LNCaP clone FGC (cell line): ENCODE data around the gene RAP1GAP2.
"Not testable (repeated sequence)": the region's sequence is repeated elsewhere in the genome, so short reads cannot be mapped to it uniquely, and the experiment has no call there.

ENCODE experiments used
- DNase-seq: peaks from one replicate; pipeline ENCODE4 v3.0.0-alpha.2; 2011; ENCODE audit warnings: low read depth
- H3K4me3 ChIP-seq: 2 replicates; pipeline ENCODE4 v1.5.1; 2011; ENCODE audit warnings: mild to moderate bottlenecking, low read depth, low read length, control low read depth
- CTCF ChIP-seq: IDR thresholded peaks from 2 replicates; pipeline ENCODE4 v1.5.1; 2012; ENCODE audit warnings: mild to moderate bottlenecking; ENCODE audit not compliant: control insufficient read depth, insufficient read depth; ENCODE audit errors: extremely low read depth

Gene RAP1GAP2

GRCh38 chr17:2995377-2995776, 199.1 kb downstream of the RAP1GAP2 start:
- peak overlapping the region; percentile 8; the same call in 1 of the 2 replicates for H3K4me3 ChIP-seq
- TF ChIP-seq CTCF, result no peak
- no peak for DNase-seq

- TF ChIP-seq CTCF, result no peak
- peak; percentile 81 for DNase-seq
- H3K4me3 ChIP-seq, result no peak overlapping the region
Observed at GRCh38 chr17:2995886-2996809, 199.9 kb downstream of the RAP1GAP2 start.

GRCh38 chr17:2996810-2997670, 200.8 kb downstream of the RAP1GAP2 start:
- H3K4me3 ChIP-seq, result no peak overlapping the region
- TF ChIP-seq CTCF, result no peak
- DNase-seq, result peak; percentile 94

- not testable (repeated sequence) for DNase-seq, H3K4me3 ChIP-seq
Observed at GRCh38 chr17:2998469-2998901, 202.2 kb downstream of the RAP1GAP2 start.

- DNase-seq, result no peak
- no peak overlapping the region for H3K4me3 ChIP-seq
Observed at GRCh38 chr17:3002538-3003295, 206.5 kb downstream of the RAP1GAP2 start.

More at GRCh38 chr17:3002538-3003295, 206.5 kb downstream of the RAP1GAP2 start:
- no peak for TF ChIP-seq CTCF
